ENCODE results near the gene FAM114A2. TPM values are rescaled to one million over a fixed set of nuclear protein-coding genes. Genes with fewer than 3 reads are reported as not detected.

FAM114A2 gene
- total RNA-seq, 1 experiment from 2014 or later = 21.3 TPM

DNA sequence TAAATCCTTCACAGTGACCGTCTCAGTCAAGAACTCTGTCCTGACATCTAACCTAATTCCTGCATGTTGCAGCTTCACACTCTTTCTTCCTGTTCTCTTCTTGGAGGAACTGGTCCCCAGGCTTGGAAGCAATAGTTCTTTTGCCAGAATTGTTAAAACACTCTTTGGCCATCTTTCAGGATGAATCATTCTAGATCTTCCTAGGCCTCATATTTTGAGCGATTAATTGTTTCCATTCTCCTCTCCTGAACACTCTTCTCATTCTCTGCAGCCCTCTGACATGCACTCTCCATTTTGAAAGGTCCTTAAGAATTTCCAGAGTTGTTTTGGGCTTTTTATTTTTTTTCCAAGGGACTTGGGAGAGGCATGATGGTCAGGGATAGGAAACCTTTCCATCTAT lies 85.8 kb downstream of the FAM114A2 start:
- Mint-ChIP-seq H3K4me1 (ENCODE audit: low read depth, unreplicated experiment) (no peaks in the 10 kb centered on the region), H3K9me3 (ENCODE audit: low read depth, unreplicated experiment) (no peaks in the 10 kb centered on the region), H3K4me3 (ENCODE audit: low read depth, unreplicated experiment) (no peak overlapping the region), H3K27me3 (ENCODE audit: unreplicated experiment) (peaks cover 31% of the 10 kb centered on the region), H3K27ac (ENCODE audit: unreplicated experiment) (no peak overlapping the region), H3K36me3 (ENCODE audit: insufficient read depth, unreplicated experiment) (no peaks in the 10 kb centered on the region)
- intact Hi-C loops (cut with micrococcal nuclease; ENCODE audit: unreplicated experiment) = no loop called here
- no peak for DNase-seq
- no TSS peak for BruUV-seq (replicated peaks)
- TF ChIP-seq, protein P1, sequence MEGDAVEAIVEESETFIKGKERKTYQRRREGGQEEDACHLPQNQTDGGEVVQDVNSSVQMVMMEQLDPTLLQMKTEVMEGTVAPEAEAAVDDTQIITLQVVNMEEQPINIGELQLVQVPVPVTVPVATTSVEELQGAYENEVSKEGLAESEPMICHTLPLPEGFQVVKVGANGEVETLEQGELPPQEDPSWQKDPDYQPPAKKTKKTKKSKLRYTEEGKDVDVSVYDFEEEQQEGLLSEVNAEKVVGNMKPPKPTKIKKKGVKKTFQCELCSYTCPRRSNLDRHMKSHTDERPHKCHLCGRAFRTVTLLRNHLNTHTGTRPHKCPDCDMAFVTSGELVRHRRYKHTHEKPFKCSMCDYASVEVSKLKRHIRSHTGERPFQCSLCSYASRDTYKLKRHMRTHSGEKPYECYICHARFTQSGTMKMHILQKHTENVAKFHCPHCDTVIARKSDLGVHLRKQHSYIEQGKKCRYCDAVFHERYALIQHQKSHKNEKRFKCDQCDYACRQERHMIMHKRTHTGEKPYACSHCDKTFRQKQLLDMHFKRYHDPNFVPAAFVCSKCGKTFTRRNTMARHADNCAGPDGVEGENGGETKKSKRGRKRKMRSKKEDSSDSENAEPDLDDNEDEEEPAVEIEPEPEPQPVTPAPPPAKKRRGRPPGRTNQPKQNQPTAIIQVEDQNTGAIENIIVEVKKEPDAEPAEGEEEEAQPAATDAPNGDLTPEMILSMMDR (IDR thresholded peaks at IDR 0.05; ENCODE audit: unreplicated experiment) = no peak
- CTCF ChIA-PET = no interaction called here

- Mint-ChIP-seq H3K9me3 (ENCODE audit: low read depth, unreplicated experiment) (no peaks in the 10 kb centered on the region), H3K4me3 (ENCODE audit: low read depth, unreplicated experiment) (no peak overlapping the region), H3K27me3 (ENCODE audit: unreplicated experiment) (peaks cover 23% of the 10 kb centered on the region), H3K4me1 (ENCODE audit: low read depth, unreplicated experiment) (peaks cover 8% of the 10 kb centered on the region), H3K36me3 (ENCODE audit: insufficient read depth, unreplicated experiment) (no peaks in the 10 kb centered on the region), H3K27ac (ENCODE audit: unreplicated experiment) (no peak overlapping the region)
- no peak for DNase-seq
- CTCF ChIA-PET = interaction anchor here (1.4 kb wide), 1 partner anchor 8 kb away, joined by 3 read pairs; no protein-coding TSS in a partner anchor
- no TSS peak for BruUV-seq (replicated peaks)
- intact Hi-C loops (cut with micrococcal nuclease; ENCODE audit: unreplicated experiment) = no loop called here
- TF ChIP-seq, protein P1 (IDR thresholded peaks at IDR 0.05; ENCODE audit: unreplicated experiment) = no peak
Observed at GRCh38 chr5:153952057-153952456, 86.7 kb downstream of the FAM114A2 start.

DNA sequence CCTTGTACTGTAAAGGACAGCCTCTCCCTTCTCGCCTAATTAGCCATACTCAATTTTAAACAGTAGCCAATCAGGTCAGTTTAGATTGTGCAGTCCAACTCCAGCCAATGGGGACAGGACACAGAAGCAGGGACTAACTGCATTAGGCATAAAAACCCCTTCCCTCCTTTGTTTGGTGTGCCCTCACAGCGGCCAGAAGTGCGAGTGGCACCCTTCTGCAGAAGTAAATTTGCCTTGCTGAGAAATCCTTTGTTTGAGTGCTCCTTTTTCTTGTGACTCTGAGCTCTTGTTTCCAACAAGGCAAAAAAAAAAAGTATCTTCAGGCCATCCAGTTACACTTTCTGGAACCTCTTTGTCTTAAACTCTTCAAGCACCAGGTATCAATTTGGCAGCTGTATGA lies 97.4 kb downstream of the FAM114A2 start:
- H3K27ac Mint-ChIP-seq (ENCODE audit: unreplicated experiment) = no peak overlapping the region
- H3K9me3 Mint-ChIP-seq (ENCODE audit: low read depth, unreplicated experiment) = peaks cover 13% of the 10 kb centered on the region
- BruUV-seq (replicated peaks) = no TSS peak
- intact Hi-C loops (cut with micrococcal nuclease; ENCODE audit: unreplicated experiment) = no loop called here
- H3K36me3 Mint-ChIP-seq (ENCODE audit: insufficient read depth, unreplicated experiment) = no peaks in the 10 kb centered on the region
- H3K27me3 Mint-ChIP-seq (ENCODE audit: unreplicated experiment) = no peaks in the 10 kb centered on the region
- H3K4me1 Mint-ChIP-seq (ENCODE audit: low read depth, unreplicated experiment) = no peaks in the 10 kb centered on the region
- TF ChIP-seq, protein P1 (IDR thresholded peaks at IDR 0.05; ENCODE audit: unreplicated experiment) = no peak
- CTCF ChIA-PET = no interaction called here
- no peak overlapping the region for H3K4me3 Mint-ChIP-seq (ENCODE audit: low read depth, unreplicated experiment)
- DNase-seq = no peak

Other genes starting within 250 kb of the FAM114A2 start
- gene MFAP3, start 57 bp upstream of the FAM114A2 start, total RNA-seq (2022) = 34.4 and 39.3 TPM in 2 replicates
- gene GALNT10, start 151.8 kb upstream of the FAM114A2 start, total RNA-seq (2022) = 54.8 and 68.2 TPM in 2 replicates

Data from Calu3 (cell line).